Osteoblast (primary cell): ENCODE measurements around the gene SDR39U1. TPM values are rescaled to one million over a fixed set of nuclear protein-coding genes. Genes with fewer than 3 reads are reported as not detected.

Experiments
- DNase-seq: peaks from one replicate; pipeline ENCODE4 v3.0.0; 2011; ENCODE audit warnings: low spot score, mixed read lengths; ENCODE audit not compliant: insufficient read length; ENCODE audit errors: missing footprints
- H2AFZ ChIP-seq: 2 replicates; pipeline ENCODE4 v1.6.0; 2011; ENCODE audit warnings: mild to moderate bottlenecking, low read length
- H3K27ac ChIP-seq: 2 replicates; pipeline ENCODE4 v1.5.1; 2011; ENCODE audit warnings: mild to moderate bottlenecking, low read depth, low read length, moderate library complexity
- H3K27me3 ChIP-seq: 2 replicates; pipeline ENCODE4 v1.6.0; 2012; ENCODE audit warnings: mild to moderate bottlenecking, control low read depth, inconsistent platforms, low read length, moderate library complexity; ENCODE audit not compliant: insufficient read depth
- H3K36me3 ChIP-seq: 2 replicates; pipeline ENCODE4 v1.5.1; 2011; ENCODE audit warnings: mild to moderate bottlenecking, low read length, control low read depth, moderate library complexity; ENCODE audit not compliant: insufficient read depth
- H3K4me1 ChIP-seq: 2 replicates; pipeline ENCODE4 v1.5.1; 2011; ENCODE audit warnings: mild to moderate bottlenecking, low read length, control low read depth, moderate library complexity; ENCODE audit not compliant: insufficient read depth
- H3K4me2 ChIP-seq: 2 replicates; pipeline ENCODE4 v1.6.0; 2011; ENCODE audit warnings: mild to moderate bottlenecking, low read length; ENCODE audit not compliant: insufficient read depth
- H3K4me3 ChIP-seq: fragments of 200-600 bp; sonication (generic); 3 replicates; pipeline ENCODE4 v1.5.1; 2012; ENCODE audit warnings: mild to moderate bottlenecking, low read length, inconsistent platforms; ENCODE audit not compliant: insufficient read depth
- H3K79me2 ChIP-seq: 2 replicates; pipeline ENCODE4 v1.6.0; 2012; ENCODE audit warnings: mild to moderate bottlenecking, low read length, control low read depth, inconsistent platforms; ENCODE audit not compliant: insufficient read depth
- H3K9me3 ChIP-seq: 2 replicates; pipeline ENCODE4 v1.5.1; 2011; ENCODE audit warnings: low read depth, low read length, control low read depth
- H4K20me1 ChIP-seq: 2 replicates; pipeline ENCODE4 v1.6.0; 2012; ENCODE audit warnings: mild to moderate bottlenecking, low read length, control low read depth; ENCODE audit not compliant: insufficient read depth
- CTCF ChIP-seq: IDR thresholded peaks from 2 replicates; pipeline ENCODE4 v1.5.1; 2011; ENCODE audit warnings: mild to moderate bottlenecking, low read depth, low read length, moderate library complexity; ENCODE audit errors: extremely low read depth
- total RNA-seq: library from RNA; depleted of rRNA; stranded (reverse); fragments of >200 nt; gene quantifications from 2 replicates; pipeline ENCODE4 v1.2.3, GENCODE V29; 2012

The SDR39U1 gene
- total RNA-seq, 1 donor: 11.6 TPM

GRCh38 chr14:24439830-24440605 is 2.6 kb downstream of the SDR39U1 start:
- Histone ChIP-seq H4K20me1 (peaks cover 11% of the 10 kb centered on the region), H3K79me2 (peaks cover 24% of the 10 kb centered on the region), H3K9me3 (no peaks in the 10 kb centered on the region), H3K36me3 (peaks cover 47% of the 10 kb centered on the region), H3K4me2 (no peak overlapping the region), H3K27me3 (no peaks in the 10 kb centered on the region), H2AFZ (no peak overlapping the region), H3K4me1 (peaks cover 15% of the 10 kb centered on the region), H3K4me3 (no peak overlapping the region), H3K27ac (no peak overlapping the region)
- no peak for DNase-seq
- no peak for TF ChIP-seq CTCF

GRCh38 chr14:24439257-24439656 is 3.3 kb downstream of the SDR39U1 start:
- peaks cover 15% of the 10 kb centered on the region for H3K4me1 ChIP-seq
- H3K4me2 ChIP-seq: no peak overlapping the region
- peaks cover 24% of the 10 kb centered on the region for H3K79me2 ChIP-seq
- H3K4me3 ChIP-seq: no peak overlapping the region
- peaks cover 53% of the 10 kb centered on the region for H3K36me3 ChIP-seq
- no peak overlapping the region for H3K27ac ChIP-seq
- no peaks in the 10 kb centered on the region for H3K27me3 ChIP-seq
- no peak for TF ChIP-seq CTCF
- no peak for DNase-seq
- no peak overlapping the region for H2AFZ ChIP-seq
- peaks cover 11% of the 10 kb centered on the region for H4K20me1 ChIP-seq
- H3K9me3 ChIP-seq: no peaks in the 10 kb centered on the region

DNA sequence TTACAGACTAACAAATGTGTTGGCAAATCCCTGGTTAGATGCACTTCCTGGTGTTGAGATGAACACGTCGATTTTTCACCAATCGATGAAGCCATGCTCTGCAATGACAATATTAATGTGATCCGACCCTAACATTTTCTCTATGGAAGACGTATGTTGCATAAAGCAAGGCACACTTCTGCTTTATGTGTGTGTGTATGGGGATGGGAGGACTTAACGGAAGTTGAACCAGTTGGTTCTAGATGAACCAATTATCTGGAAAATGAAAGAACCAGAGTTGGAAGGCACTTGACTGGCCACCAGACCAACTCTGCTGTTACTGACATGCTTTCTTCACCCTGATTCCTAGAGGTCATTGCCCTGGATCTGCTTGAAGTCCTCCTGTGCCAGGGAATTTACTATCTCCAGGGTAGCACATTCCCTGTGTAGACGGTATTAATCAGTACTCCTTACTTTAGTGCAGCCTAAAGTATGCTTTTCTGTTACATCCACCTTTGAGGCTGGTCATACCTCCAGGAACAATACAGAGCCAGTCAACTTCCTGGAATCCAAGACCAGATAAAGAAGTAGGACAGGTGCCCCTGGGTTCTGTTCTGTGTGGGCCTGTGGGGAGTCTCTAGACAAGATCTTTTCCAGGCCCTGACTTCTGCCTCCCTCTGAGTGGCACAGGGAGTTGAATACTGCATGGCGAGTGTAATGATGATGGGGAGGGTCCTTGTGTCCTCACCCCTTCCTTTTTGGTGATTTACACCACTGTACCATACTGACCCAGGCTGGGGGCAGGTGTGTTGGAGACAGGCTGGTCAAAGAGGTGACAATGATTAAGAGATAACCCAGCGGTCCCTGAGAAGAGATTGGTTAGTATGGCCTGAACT is 4.1 kb downstream of the SDR39U1 start:
- Histone ChIP-seq H3K36me3 (peaks cover 61% of the 10 kb centered on the region), H3K4me2 (no peak overlapping the region)
- DNase-seq: no peak

More for the DNA sequence above, 4.1 kb downstream of the SDR39U1 start:
- no peaks in the 10 kb centered on the region for H3K9me3 ChIP-seq
- H3K4me1 ChIP-seq: peaks cover 15% of the 10 kb centered on the region
- no peak overlapping the region for H2AFZ ChIP-seq
- no peak for TF ChIP-seq CTCF
- no peaks in the 10 kb centered on the region for H3K27me3 ChIP-seq
- peaks cover 26% of the 10 kb centered on the region for H3K79me2 ChIP-seq
- peaks cover 11% of the 10 kb centered on the region for H4K20me1 ChIP-seq
- no peak overlapping the region for H3K27ac ChIP-seq
- H3K4me3 ChIP-seq: no peak overlapping the region
